GM06990 (cell line): Measurements from ENCODE around the gene TSPAN11.

Source experiments
- DNase-seq: peaks from one replicate; pipeline ENCODE4 v3.0.0-alpha.2; 2011; ENCODE audit not compliant: insufficient read length; ENCODE audit errors: extremely low read depth
- H3K27me3 ChIP-seq: replicated peaks from 2 replicates; pipeline ENCODE4 v1.6.0; 2011; ENCODE audit warnings: low read length; ENCODE audit not compliant: control insufficient read depth, insufficient read depth
- H3K36me3 ChIP-seq: 2 replicates; pipeline ENCODE4 v1.5.1; 2011; ENCODE audit warnings: low read length; ENCODE audit not compliant: control insufficient read depth, insufficient read depth
- H3K4me3 ChIP-seq: replicated peaks from 2 replicates; pipeline ENCODE4 v1.5.1; 2011; ENCODE audit warnings: low read depth, mild to moderate bottlenecking, control low read depth, low read length
- TF ChIP-seq, protein P1 (sequence below): IDR thresholded peaks from 2 replicates; pipeline ENCODE4 v1.5.1; 2011; ENCODE audit warnings: low read length, control low read depth, mild to moderate bottlenecking, inconsistent platforms; ENCODE audit not compliant: insufficient read depth, poor library complexity, severe bottlenecking

TSPAN11 gene

DNA sequence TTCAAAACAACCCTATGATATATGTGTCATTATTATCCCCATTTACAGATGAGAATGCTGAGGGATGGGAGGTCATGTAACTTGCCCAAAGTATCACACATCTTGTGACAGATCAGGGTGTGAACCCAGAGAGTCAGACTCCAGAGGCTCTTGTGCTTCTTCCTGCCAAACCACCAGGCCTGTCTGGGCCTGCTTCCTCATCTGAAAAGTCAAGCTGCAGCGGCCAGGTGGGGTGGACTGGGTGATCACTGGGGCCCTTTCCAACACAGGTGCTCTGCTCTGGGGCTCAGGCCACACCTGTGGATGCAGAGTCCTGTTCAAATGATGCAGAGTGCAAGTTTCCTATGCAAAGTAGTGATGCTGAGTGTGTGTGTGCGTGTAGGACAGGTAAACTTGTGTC lies 26.7 kb downstream of the TSPAN11 start:
- TF ChIP-seq, protein P1, sequence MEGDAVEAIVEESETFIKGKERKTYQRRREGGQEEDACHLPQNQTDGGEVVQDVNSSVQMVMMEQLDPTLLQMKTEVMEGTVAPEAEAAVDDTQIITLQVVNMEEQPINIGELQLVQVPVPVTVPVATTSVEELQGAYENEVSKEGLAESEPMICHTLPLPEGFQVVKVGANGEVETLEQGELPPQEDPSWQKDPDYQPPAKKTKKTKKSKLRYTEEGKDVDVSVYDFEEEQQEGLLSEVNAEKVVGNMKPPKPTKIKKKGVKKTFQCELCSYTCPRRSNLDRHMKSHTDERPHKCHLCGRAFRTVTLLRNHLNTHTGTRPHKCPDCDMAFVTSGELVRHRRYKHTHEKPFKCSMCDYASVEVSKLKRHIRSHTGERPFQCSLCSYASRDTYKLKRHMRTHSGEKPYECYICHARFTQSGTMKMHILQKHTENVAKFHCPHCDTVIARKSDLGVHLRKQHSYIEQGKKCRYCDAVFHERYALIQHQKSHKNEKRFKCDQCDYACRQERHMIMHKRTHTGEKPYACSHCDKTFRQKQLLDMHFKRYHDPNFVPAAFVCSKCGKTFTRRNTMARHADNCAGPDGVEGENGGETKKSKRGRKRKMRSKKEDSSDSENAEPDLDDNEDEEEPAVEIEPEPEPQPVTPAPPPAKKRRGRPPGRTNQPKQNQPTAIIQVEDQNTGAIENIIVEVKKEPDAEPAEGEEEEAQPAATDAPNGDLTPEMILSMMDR = no peak
- Histone ChIP-seq H3K4me3 (no peak overlapping the region), H3K36me3 (no peaks in the 10 kb centered on the region), H3K27me3 (no peaks in the 10 kb centered on the region)
- no peak for DNase-seq

GRCh38 chr12:30953951-30954751 lies 27.6 kb downstream of the TSPAN11 start:
- Histone ChIP-seq H3K4me3 (no peak overlapping the region), H3K27me3 (no peaks in the 10 kb centered on the region), H3K36me3 (no peaks in the 10 kb centered on the region)
- TF ChIP-seq, protein P1 = no peak
- no peak for DNase-seq

GRCh38 chr12:30955214-30955613 lies 28.7 kb downstream of the TSPAN11 start:
- TF ChIP-seq, protein P1 = no peak
- no peak for DNase-seq
- H3K4me3 ChIP-seq = no peak overlapping the region
- H3K27me3 ChIP-seq = no peaks in the 10 kb centered on the region
- no peaks in the 10 kb centered on the region for H3K36me3 ChIP-seq

GRCh38 chr12:30959110-30959710 lies 32.7 kb downstream of the TSPAN11 start:
- no peak for DNase-seq
- Histone ChIP-seq H3K4me3 (no peak overlapping the region), H3K27me3 (no peaks in the 10 kb centered on the region), H3K36me3 (no peaks in the 10 kb centered on the region)
- TF ChIP-seq, protein P1 = no peak

DNA sequence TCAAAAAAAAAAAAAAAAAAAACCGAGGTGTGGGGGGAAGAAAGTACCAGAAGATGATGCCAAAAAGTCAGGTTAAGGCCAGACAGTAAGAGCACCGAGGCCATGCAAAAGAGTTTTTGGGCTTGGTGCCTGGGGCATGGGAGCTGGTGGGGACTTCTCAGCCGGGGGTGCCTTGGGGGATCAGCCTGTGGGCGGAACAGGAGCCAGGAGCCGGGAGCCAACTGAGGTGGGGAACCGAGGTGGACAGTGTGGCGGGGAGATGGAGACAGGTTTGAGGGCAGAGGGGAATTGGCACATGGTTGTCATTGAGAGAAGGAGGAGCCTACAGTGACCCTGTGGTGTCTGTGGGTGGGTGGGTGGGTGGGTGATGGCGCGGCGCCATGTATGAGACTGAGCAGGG lies 33.2 kb downstream of the TSPAN11 start:
- Histone ChIP-seq H3K27me3 (no peaks in the 10 kb centered on the region), H3K4me3 (no peak overlapping the region), H3K36me3 (no peaks in the 10 kb centered on the region)
- no peak for DNase-seq
- TF ChIP-seq, protein P1 = no peak
